ENCODE results near the gene GPR141. TPM values are rescaled to one million over a fixed set of nuclear protein-coding genes. Genes with fewer than 3 reads are reported as not detected.
A peak's percentile ranks its signal among the peaks of the same experiment; 100 is the strongest.

The GPR141 gene
- total RNA-seq, 4 donors from 2014 or later = 0.80 to 2.5 TPM; not detected in 2

DNA sequence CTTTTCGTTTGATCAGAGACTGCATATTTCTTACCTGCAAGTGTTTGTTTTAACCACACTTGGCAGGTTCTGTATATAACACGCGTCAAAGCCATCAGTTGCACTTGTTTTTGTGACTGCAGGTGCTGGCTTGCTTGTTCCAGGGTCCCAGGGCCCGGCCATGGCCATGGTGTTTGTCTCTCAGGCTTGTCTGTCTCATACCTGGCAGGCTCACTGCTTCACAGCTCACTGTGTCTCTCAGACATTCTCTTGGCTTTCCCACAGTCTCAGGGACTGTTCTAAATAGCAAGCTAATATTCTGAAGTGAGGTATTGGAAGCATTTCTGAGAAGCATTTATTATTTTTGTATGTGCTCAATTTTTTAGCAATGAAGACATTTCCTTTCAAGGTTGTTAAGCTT lies 46.9 kb downstream of the GPR141 start:
- Histone ChIP-seq H3K9me3 (no peaks in the 10 kb centered on the region), H3K27me3 (no peaks in the 10 kb centered on the region), H3K36me3 (no peaks in the 10 kb centered on the region), H3K4me1 (peaks cover 14 to 39% (median 33%) of the 10 kb centered on the region in 4 donors), H3K27ac (replicated peaks in 1 of 4) (no peak overlapping the region), H3K4me3 (no peak overlapping the region)
- DNase-seq (ENCODE audit: extremely low spot score) = no peak
- 21% methylated on average over 4 of the region's 4 CpGs for WGBS
- intact Hi-C loops (cut with DNase I) = no loop called here
- TF ChIP-seq POLR2A (IDR thresholded peaks at IDR 0.05; ENCODE audit: low read depth) (no peak), POLR2AphosphoS5 (IDR thresholded peaks at IDR 0.05) (no peak), EP300 (IDR thresholded peaks at IDR 0.05) (no peak)
- TF ChIP-seq, protein P1, sequence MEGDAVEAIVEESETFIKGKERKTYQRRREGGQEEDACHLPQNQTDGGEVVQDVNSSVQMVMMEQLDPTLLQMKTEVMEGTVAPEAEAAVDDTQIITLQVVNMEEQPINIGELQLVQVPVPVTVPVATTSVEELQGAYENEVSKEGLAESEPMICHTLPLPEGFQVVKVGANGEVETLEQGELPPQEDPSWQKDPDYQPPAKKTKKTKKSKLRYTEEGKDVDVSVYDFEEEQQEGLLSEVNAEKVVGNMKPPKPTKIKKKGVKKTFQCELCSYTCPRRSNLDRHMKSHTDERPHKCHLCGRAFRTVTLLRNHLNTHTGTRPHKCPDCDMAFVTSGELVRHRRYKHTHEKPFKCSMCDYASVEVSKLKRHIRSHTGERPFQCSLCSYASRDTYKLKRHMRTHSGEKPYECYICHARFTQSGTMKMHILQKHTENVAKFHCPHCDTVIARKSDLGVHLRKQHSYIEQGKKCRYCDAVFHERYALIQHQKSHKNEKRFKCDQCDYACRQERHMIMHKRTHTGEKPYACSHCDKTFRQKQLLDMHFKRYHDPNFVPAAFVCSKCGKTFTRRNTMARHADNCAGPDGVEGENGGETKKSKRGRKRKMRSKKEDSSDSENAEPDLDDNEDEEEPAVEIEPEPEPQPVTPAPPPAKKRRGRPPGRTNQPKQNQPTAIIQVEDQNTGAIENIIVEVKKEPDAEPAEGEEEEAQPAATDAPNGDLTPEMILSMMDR (IDR thresholded peaks at IDR 0.05) = no peak

DNA sequence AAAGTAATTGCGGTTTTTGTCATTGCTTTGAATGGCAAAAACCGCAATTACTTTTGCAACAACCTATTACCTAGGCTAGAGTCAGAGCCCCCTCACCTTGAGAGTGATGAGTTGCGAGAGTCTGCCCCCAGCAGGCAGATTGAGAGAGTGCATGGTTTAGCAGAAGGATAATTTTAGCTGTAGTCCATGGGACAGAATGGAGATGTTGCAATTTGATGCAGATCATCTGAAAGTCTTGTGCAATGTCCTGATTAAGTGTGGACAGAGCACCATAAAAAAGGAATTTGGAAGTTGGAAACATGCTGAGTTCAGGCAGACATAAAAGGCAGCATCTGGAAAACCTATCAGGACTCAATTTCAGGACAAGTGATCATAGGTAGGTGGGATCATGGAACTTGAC lies 48.7 kb downstream of the GPR141 start:
- H3K9me3 ChIP-seq = no peaks in the 10 kb centered on the region
- TF ChIP-seq, protein P1 (IDR thresholded peaks at IDR 0.05) = peak; percentile 38 to 54 (median 38)
- TF ChIP-seq POLR2AphosphoS5 (IDR thresholded peaks at IDR 0.05) (peak in 1 of 2 donors; percentile 56), POLR2A (IDR thresholded peaks at IDR 0.05; ENCODE audit: low read depth) (no peak)
- H3K4me3 ChIP-seq = no peak overlapping the region
- H3K4me1 ChIP-seq = peaks cover 14 to 39% (median 33%) of the 10 kb centered on the region in 4 donors
- H3K36me3 ChIP-seq = no peaks in the 10 kb centered on the region
- no peaks in the 10 kb centered on the region for H3K27me3 ChIP-seq
- DNase-seq (ENCODE audit: extremely low spot score) = no peak
- WGBS = 21% methylated on average over 3 of the region's 3 CpGs
- intact Hi-C loops (cut with DNase I) = no loop called here
- no peak overlapping the region for H3K27ac ChIP-seq (replicated peaks in 1 of 4)

DNA sequence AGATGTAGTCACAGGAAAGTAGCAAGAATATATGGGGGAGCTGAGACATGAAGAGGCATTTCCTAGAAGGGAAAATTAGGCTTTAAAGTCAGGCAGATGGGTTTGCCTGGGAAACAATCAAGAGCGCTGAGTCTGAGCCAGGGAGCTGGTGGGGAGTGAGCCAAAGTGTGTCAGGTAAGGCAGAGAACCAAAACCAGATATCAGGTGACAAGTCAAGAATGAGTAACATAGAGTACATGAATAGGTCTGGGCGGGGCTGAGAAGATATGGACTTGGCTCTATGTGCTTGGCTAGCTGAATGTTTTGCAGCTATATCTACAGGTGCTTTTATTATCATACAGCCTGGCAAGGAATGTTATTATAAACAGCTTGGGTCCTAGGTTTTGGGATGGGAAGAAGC lies 49.3 kb downstream of the GPR141 start:
- no peaks in the 10 kb centered on the region for H3K9me3 ChIP-seq
- peaks cover 14 to 39% (median 33%) of the 10 kb centered on the region in 4 donors for H3K4me1 ChIP-seq
- 89% methylated on average over 2 of the region's 2 CpGs for WGBS
- H3K27ac ChIP-seq (replicated peaks in 1 of 4) = no peak overlapping the region
- H3K4me3 ChIP-seq = no peak overlapping the region
- no peaks in the 10 kb centered on the region for H3K27me3 ChIP-seq
- TF ChIP-seq, protein P1 (IDR thresholded peaks at IDR 0.05) = no peak
- TF ChIP-seq EP300 (IDR thresholded peaks at IDR 0.05) = no peak
- no peak for TF ChIP-seq POLR2AphosphoS5 (IDR thresholded peaks at IDR 0.05)
- no peak for TF ChIP-seq POLR2A (IDR thresholded peaks at IDR 0.05; ENCODE audit: low read depth)
- no peaks in the 10 kb centered on the region for H3K36me3 ChIP-seq
- no peak for DNase-seq (ENCODE audit: extremely low spot score)
- intact Hi-C loops (cut with DNase I) = no loop called here

DNA sequence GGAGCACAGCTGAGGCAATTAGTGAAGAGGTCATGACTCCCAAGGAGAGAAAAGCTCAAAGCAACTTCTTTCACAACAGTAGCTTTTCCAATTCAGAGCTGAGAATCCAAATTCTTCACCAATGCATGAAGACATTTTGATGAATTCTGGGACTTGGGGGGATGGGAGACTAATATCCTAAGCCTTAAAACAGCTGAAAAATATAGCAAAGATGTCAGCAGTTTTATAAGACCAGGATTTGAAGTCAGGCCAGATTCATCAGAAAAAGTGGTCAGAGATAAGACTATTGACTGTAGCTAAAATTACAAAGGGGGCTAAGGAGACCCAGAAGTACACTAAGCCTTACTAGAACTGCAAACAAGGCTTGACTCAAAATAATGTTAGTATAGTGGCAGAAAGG lies 51.6 kb downstream of the GPR141 start:
- H3K36me3 ChIP-seq = no peaks in the 10 kb centered on the region
- TF ChIP-seq POLR2A (IDR thresholded peaks at IDR 0.05; ENCODE audit: low read depth) = no peak
- no peak for TF ChIP-seq POLR2AphosphoS5 (IDR thresholded peaks at IDR 0.05)
- TF ChIP-seq, protein P1 (IDR thresholded peaks at IDR 0.05) = no peak
- TF ChIP-seq EP300 (IDR thresholded peaks at IDR 0.05) = no peak
- intact Hi-C loops (cut with DNase I) = no loop called here
- no peak overlapping the region for H3K4me3 ChIP-seq
- H3K4me1 ChIP-seq = peaks cover 7 to 22% (median 16%) of the 10 kb centered on the region in 4 donors
- H3K27ac ChIP-seq (replicated peaks in 1 of 4) = no peak overlapping the region
- DNase-seq (ENCODE audit: extremely low spot score) = no peak
- H3K27me3 ChIP-seq = no peaks in the 10 kb centered on the region
- H3K9me3 ChIP-seq = no peaks in the 10 kb centered on the region

DNA sequence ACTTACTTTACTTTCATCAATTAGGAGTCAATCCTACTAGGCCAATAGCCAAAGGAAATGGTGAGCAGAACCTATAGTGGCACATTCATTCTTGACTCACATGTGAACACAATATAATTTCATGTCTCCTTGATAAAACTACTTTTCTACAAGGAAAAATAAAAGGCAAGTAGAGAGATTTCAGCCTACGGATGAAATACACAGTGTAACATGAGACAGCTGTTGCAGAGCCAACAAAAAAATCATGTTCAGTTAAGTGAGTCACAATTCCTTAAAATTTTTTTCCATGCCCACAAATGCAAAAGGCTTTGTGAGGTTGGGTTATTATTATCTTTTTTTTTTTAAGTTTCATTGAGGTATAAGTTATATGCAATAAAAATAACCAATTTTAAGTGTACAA lies 54.8 kb downstream of the GPR141 start:
- H3K4me3 ChIP-seq = no peak overlapping the region
- H3K27ac ChIP-seq (replicated peaks in 1 of 4) = no peak overlapping the region
- no peak for DNase-seq (ENCODE audit: extremely low spot score)
- intact Hi-C loops (cut with DNase I) = no loop called here
- WGBS = 51% methylated on average over 1 of the region's 1 CpG
- no peaks in the 10 kb centered on the region for H3K9me3 ChIP-seq
- no peaks in the 10 kb centered on the region for H3K4me1 ChIP-seq
- H3K36me3 ChIP-seq = no peaks in the 10 kb centered on the region
- H3K27me3 ChIP-seq = no peaks in the 10 kb centered on the region
- TF ChIP-seq POLR2A (IDR thresholded peaks at IDR 0.05; ENCODE audit: low read depth) = no peak
- TF ChIP-seq, protein P1 (IDR thresholded peaks at IDR 0.05) = no peak
- no peak for TF ChIP-seq EP300 (IDR thresholded peaks at IDR 0.05)
- no peak for TF ChIP-seq POLR2AphosphoS5 (IDR thresholded peaks at IDR 0.05)
